ENCODE measurements around the gene HBS1L.

Gene HBS1L

DNA sequence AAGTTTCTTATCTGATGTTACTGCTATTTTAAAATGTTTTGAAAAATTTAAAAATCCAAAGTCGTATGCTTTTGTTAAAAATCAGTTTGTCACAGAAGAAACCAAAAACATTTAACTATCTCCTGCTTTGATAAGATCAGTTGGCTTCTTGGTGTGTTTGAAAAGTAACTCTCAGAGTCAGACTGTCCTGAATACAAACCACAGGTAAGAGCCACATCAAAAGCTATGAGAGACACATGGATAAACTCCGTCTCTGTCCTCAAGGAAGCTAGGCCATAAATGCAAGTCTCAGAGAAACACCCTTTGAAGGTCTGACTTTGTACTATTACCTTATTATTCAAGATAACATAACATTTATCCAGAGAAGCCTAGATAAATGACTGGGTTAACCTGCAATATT lies 7.7 kb downstream of the HBS1L start:
- Mint-ChIP-seq H3K27ac (no peak overlapping the region), H3K4me1 (peaks cover 16% of the 10 kb centered on the region), H3K36me3 (ENCODE audit: low read depth) (peaks cover 53% of the 10 kb centered on the region), H3K9me3 (no peaks in the 10 kb centered on the region), H3K27me3 (ENCODE audit: low read depth, poor library complexity) (no peaks in the 10 kb centered on the region), H3K4me3 (no peak overlapping the region)
- no peak for DNase-seq
- TF ChIP-seq, protein P1, sequence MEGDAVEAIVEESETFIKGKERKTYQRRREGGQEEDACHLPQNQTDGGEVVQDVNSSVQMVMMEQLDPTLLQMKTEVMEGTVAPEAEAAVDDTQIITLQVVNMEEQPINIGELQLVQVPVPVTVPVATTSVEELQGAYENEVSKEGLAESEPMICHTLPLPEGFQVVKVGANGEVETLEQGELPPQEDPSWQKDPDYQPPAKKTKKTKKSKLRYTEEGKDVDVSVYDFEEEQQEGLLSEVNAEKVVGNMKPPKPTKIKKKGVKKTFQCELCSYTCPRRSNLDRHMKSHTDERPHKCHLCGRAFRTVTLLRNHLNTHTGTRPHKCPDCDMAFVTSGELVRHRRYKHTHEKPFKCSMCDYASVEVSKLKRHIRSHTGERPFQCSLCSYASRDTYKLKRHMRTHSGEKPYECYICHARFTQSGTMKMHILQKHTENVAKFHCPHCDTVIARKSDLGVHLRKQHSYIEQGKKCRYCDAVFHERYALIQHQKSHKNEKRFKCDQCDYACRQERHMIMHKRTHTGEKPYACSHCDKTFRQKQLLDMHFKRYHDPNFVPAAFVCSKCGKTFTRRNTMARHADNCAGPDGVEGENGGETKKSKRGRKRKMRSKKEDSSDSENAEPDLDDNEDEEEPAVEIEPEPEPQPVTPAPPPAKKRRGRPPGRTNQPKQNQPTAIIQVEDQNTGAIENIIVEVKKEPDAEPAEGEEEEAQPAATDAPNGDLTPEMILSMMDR (IDR thresholded peaks at IDR 0.05): no peak

DNA sequence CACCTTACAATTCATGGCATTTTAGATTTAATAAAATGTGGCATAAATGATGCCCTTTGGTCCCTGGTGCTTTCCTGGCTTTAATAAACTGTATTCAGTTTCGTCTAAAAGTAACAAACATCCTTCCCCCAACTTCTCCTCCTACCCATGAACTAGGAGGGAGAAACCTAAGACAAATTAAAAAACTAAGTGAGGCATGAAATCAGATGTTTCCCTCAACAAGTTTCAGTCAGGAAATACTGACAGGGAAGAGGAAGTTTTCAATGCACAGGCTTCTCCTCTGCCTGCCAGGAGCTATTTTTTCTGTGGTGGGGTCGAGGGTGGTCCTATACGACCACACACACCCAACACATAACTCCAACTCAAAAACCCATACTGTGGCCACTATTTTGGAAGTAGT lies 10.0 kb downstream of the HBS1L start:
- no peak for DNase-seq
- no peaks in the 10 kb centered on the region for H3K9me3 Mint-ChIP-seq
- H3K27me3 Mint-ChIP-seq (ENCODE audit: low read depth, poor library complexity): no peaks in the 10 kb centered on the region
- TF ChIP-seq, protein P1 (IDR thresholded peaks at IDR 0.05): no peak
- peaks cover 46% of the 10 kb centered on the region for H3K36me3 Mint-ChIP-seq (ENCODE audit: low read depth)
- peaks cover 9% of the 10 kb centered on the region for H3K4me1 Mint-ChIP-seq
- H3K4me3 Mint-ChIP-seq: no peak overlapping the region
- peak overlapping the region; percentile 21 for H3K27ac Mint-ChIP-seq

DNA sequence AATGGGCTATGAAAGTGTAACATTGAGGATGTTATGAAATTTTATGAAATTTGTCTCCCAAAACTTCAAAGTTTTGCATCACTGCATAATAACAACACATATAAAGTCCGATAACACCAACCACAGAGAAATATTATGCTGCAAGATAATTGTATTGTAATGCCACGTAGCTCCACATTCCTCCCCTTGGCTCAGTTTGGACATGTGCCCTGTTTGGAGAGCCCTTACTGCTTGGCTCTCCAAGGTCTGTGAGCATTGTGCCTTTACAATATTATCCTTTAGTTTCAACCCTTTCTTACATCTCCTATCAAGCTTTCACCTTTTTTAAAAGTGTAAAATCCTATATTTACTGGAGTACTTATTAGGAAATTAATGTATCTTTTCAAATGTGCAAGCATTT lies 10.8 kb downstream of the HBS1L start:
- H3K27ac Mint-ChIP-seq: no peak overlapping the region
- DNase-seq: no peak
- peaks cover 49% of the 10 kb centered on the region for H3K36me3 Mint-ChIP-seq (ENCODE audit: low read depth)
- TF ChIP-seq, protein P1 (IDR thresholded peaks at IDR 0.05): no peak
- H3K4me3 Mint-ChIP-seq: no peak overlapping the region
- H3K4me1 Mint-ChIP-seq: peaks cover 9% of the 10 kb centered on the region
- H3K27me3 Mint-ChIP-seq (ENCODE audit: low read depth, poor library complexity): no peaks in the 10 kb centered on the region
- H3K9me3 Mint-ChIP-seq: no peaks in the 10 kb centered on the region

DNA sequence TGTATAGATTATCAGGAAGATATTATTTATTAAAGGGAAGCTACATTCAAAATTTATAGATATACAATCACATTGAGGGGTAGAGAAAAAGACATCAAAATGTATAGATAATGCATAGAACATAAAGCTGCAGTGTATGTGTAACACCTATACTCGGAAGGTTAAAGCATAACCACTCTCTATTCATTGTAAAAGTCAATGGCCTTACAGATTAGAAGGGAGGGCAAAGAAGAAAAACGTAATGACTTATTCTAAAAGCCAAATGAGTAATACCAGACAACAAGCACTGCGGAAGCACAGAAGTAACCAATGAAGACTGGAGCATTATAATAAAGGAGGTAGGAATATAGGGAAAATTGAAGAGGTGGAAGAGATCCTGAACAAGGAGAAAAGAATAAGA lies 11.3 kb downstream of the HBS1L start:
- Mint-ChIP-seq H3K36me3 (ENCODE audit: low read depth) (peaks cover 46% of the 10 kb centered on the region), H3K9me3 (no peaks in the 10 kb centered on the region), H3K4me3 (no peak overlapping the region), H3K27me3 (ENCODE audit: low read depth, poor library complexity) (no peaks in the 10 kb centered on the region), H3K27ac (no peak overlapping the region), H3K4me1 (peaks cover 9% of the 10 kb centered on the region)
- DNase-seq: no peak
- TF ChIP-seq, protein P1 (IDR thresholded peaks at IDR 0.05): no peak

DNA sequence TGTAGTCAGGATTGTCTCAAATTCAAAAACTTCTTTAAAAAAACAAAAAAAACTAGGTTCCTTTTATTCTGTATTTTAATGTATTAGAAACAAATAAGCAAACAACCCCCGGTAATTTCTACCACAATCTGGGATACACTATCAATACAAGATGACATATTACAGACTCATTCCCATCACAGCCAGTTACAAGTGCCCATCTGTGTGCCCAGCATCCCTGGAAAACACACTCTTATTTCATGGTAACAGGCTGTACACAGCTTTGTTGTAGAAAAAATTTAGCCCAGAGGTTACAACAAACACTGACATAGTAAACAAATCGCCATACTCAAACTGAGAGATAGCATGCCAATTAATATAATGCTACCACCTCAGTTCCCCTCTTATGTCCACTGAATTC lies 16.3 kb downstream of the HBS1L start:
- TF ChIP-seq, protein P1 (IDR thresholded peaks at IDR 0.05): no peak
- no peak for DNase-seq
- H3K36me3 Mint-ChIP-seq (ENCODE audit: low read depth): peaks cover 57% of the 10 kb centered on the region
- H3K9me3 Mint-ChIP-seq: no peaks in the 10 kb centered on the region
- H3K4me3 Mint-ChIP-seq: no peak overlapping the region
- no peaks in the 10 kb centered on the region for H3K4me1 Mint-ChIP-seq
- H3K27ac Mint-ChIP-seq: no peak overlapping the region
- H3K27me3 Mint-ChIP-seq (ENCODE audit: low read depth, poor library complexity): no peaks in the 10 kb centered on the region

DNA sequence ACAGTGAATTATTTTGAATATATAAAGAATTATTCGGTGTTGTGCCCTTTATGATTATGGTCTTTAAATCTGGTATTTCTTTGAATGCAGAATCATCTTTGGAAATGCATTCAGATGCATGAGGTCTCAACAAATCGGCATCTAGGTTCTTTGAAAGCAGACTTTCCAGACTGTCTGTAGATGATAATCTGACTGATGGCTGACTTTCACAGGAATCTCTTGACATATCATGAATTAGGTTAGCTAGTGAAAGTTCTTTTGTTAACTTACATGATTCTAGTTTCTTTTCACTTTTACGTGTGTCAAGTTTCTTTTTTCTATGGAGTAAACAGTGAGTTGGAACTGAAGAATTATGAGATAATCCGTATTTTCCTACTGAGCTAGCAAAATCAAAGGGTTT lies 17.1 kb downstream of the HBS1L start:
- no peaks in the 10 kb centered on the region for H3K9me3 Mint-ChIP-seq

More for the DNA sequence above, 17.1 kb downstream of the HBS1L start:
- H3K36me3 Mint-ChIP-seq (ENCODE audit: low read depth): peaks cover 61% of the 10 kb centered on the region
- H3K4me3 Mint-ChIP-seq: no peak overlapping the region
- H3K4me1 Mint-ChIP-seq: no peaks in the 10 kb centered on the region
- no peaks in the 10 kb centered on the region for H3K27me3 Mint-ChIP-seq (ENCODE audit: low read depth, poor library complexity)
- DNase-seq: no peak
- no peak overlapping the region for H3K27ac Mint-ChIP-seq
- TF ChIP-seq, protein P1 (IDR thresholded peaks at IDR 0.05): no peak
